Measurements from ENCODE around the gene PALD1.

Gene PALD1

GRCh38 chr10:70513848-70514309 lies 35.3 kb downstream of the PALD1 start:
- Histone ChIP-seq H3K9ac (ENCODE audit: low read depth, low read length) (no peak overlapping the region), H3K4me3 (ENCODE audit: low read length) (no peak overlapping the region), H3K4me2 (ENCODE audit: low read length) (no peak overlapping the region), H3K9me3 (replicated peaks; ENCODE audit: low read length) (no peaks in the 10 kb centered on the region), H3K4me1 (ENCODE audit: control insufficient read depth, insufficient read depth, low read length) (peaks cover 7% of the 10 kb centered on the region), H3K27me3 (ENCODE audit: control insufficient read depth, insufficient read depth, low read length) (peaks cover 29% of the 10 kb centered on the region), H3K36me3 (ENCODE audit: insufficient read depth, low read length) (no peaks in the 10 kb centered on the region)

GRCh38 chr10:70514591-70514990 lies 36.0 kb downstream of the PALD1 start:
- H3K27me3 ChIP-seq (ENCODE audit: control insufficient read depth, insufficient read depth, low read length): peaks cover 28% of the 10 kb centered on the region
- H3K4me2 ChIP-seq (ENCODE audit: low read length): no peak overlapping the region
- no peak overlapping the region for H3K9ac ChIP-seq (ENCODE audit: low read depth, low read length)
- H3K36me3 ChIP-seq (ENCODE audit: insufficient read depth, low read length): no peaks in the 10 kb centered on the region
- H3K4me3 ChIP-seq (ENCODE audit: low read length): no peak overlapping the region
- peaks cover under 1% of the 10 kb centered on the region for H3K4me1 ChIP-seq (ENCODE audit: control insufficient read depth, insufficient read depth, low read length)
- no peaks in the 10 kb centered on the region for H3K9me3 ChIP-seq (replicated peaks; ENCODE audit: low read length)

GRCh38 chr10:70515035-70515667 lies 36.6 kb downstream of the PALD1 start:
- no peak overlapping the region for H3K4me3 ChIP-seq (ENCODE audit: low read length)
- no peaks in the 10 kb centered on the region for H3K9me3 ChIP-seq (replicated peaks; ENCODE audit: low read length)
- no peak overlapping the region for H3K9ac ChIP-seq (ENCODE audit: low read depth, low read length)
- H3K36me3 ChIP-seq (ENCODE audit: insufficient read depth, low read length): no peaks in the 10 kb centered on the region
- H3K4me1 ChIP-seq (ENCODE audit: control insufficient read depth, insufficient read depth, low read length): no peaks in the 10 kb centered on the region
- H3K27me3 ChIP-seq (ENCODE audit: control insufficient read depth, insufficient read depth, low read length): peaks cover 23% of the 10 kb centered on the region
- no peak overlapping the region for H3K4me2 ChIP-seq (ENCODE audit: low read length)

- no peak overlapping the region for H3K4me3 ChIP-seq (ENCODE audit: low read length)
- H3K9me3 ChIP-seq (replicated peaks; ENCODE audit: low read length): no peaks in the 10 kb centered on the region
- no peaks in the 10 kb centered on the region for H3K4me1 ChIP-seq (ENCODE audit: control insufficient read depth, insufficient read depth, low read length)
- no peak overlapping the region for H3K9ac ChIP-seq (ENCODE audit: low read depth, low read length)
- H3K27me3 ChIP-seq (ENCODE audit: control insufficient read depth, insufficient read depth, low read length): peaks cover 20% of the 10 kb centered on the region
- no peaks in the 10 kb centered on the region for H3K36me3 ChIP-seq (ENCODE audit: insufficient read depth, low read length)
- H3K4me2 ChIP-seq (ENCODE audit: low read length): peak overlapping the region; percentile 15
These were observed 40.1 kb downstream of the PALD1 start for GRCh38 chr10:70518695-70519094.

GRCh38 chr10:70523057-70523456 lies 44.5 kb downstream of the PALD1 start:
- no peak overlapping the region for H3K4me2 ChIP-seq (ENCODE audit: low read length)
- no peaks in the 10 kb centered on the region for H3K36me3 ChIP-seq (ENCODE audit: insufficient read depth, low read length)
- no peak overlapping the region for H3K9ac ChIP-seq (ENCODE audit: low read depth, low read length)
- peaks cover 3% of the 10 kb centered on the region for H3K27me3 ChIP-seq (ENCODE audit: control insufficient read depth, insufficient read depth, low read length)
- H3K4me1 ChIP-seq (ENCODE audit: control insufficient read depth, insufficient read depth, low read length): no peaks in the 10 kb centered on the region
- no peak overlapping the region for H3K4me3 ChIP-seq (ENCODE audit: low read length)
- H3K9me3 ChIP-seq (replicated peaks; ENCODE audit: low read length): no peaks in the 10 kb centered on the region

GRCh38 chr10:70523549-70523948 lies 45.0 kb downstream of the PALD1 start:
- Histone ChIP-seq H3K9me3 (replicated peaks; ENCODE audit: low read length) (no peaks in the 10 kb centered on the region), H3K27me3 (ENCODE audit: control insufficient read depth, insufficient read depth, low read length) (peaks cover 3% of the 10 kb centered on the region), H3K9ac (ENCODE audit: low read depth, low read length) (no peak overlapping the region), H3K4me2 (ENCODE audit: low read length) (no peak overlapping the region), H3K4me3 (ENCODE audit: low read length) (no peak overlapping the region), H3K4me1 (ENCODE audit: control insufficient read depth, insufficient read depth, low read length) (no peaks in the 10 kb centered on the region), H3K36me3 (ENCODE audit: insufficient read depth, low read length) (no peaks in the 10 kb centered on the region)

- H3K27me3 ChIP-seq (ENCODE audit: control insufficient read depth, insufficient read depth, low read length): no peaks in the 10 kb centered on the region
- H3K4me3 ChIP-seq (ENCODE audit: low read length): no peak overlapping the region
- H3K36me3 ChIP-seq (ENCODE audit: insufficient read depth, low read length): no peaks in the 10 kb centered on the region
- H3K9ac ChIP-seq (ENCODE audit: low read depth, low read length): no peak overlapping the region
- no peaks in the 10 kb centered on the region for H3K9me3 ChIP-seq (replicated peaks; ENCODE audit: low read length)
- H3K4me1 ChIP-seq (ENCODE audit: control insufficient read depth, insufficient read depth, low read length): no peaks in the 10 kb centered on the region
- no peak overlapping the region for H3K4me2 ChIP-seq (ENCODE audit: low read length)
These were observed 49.7 kb downstream of the PALD1 start for GRCh38 chr10:70528314-70528713.

GRCh38 chr10:70528741-70529362 lies 50.3 kb downstream of the PALD1 start:
- Histone ChIP-seq H3K36me3 (ENCODE audit: insufficient read depth, low read length) (no peaks in the 10 kb centered on the region), H3K4me2 (ENCODE audit: low read length) (no peak overlapping the region), H3K4me3 (ENCODE audit: low read length) (no peak overlapping the region), H3K27me3 (ENCODE audit: control insufficient read depth, insufficient read depth, low read length) (no peaks in the 10 kb centered on the region), H3K9me3 (replicated peaks; ENCODE audit: low read length) (no peaks in the 10 kb centered on the region), H3K4me1 (ENCODE audit: control insufficient read depth, insufficient read depth, low read length) (no peaks in the 10 kb centered on the region), H3K9ac (ENCODE audit: low read depth, low read length) (no peak overlapping the region)

- Histone ChIP-seq H3K4me3 (ENCODE audit: low read length) (no peak overlapping the region), H3K9me3 (replicated peaks; ENCODE audit: low read length) (no peaks in the 10 kb centered on the region), H3K4me1 (ENCODE audit: control insufficient read depth, insufficient read depth, low read length) (no peaks in the 10 kb centered on the region), H3K9ac (ENCODE audit: low read depth, low read length) (no peak overlapping the region), H3K4me2 (ENCODE audit: low read length) (no peak overlapping the region), H3K27me3 (ENCODE audit: control insufficient read depth, insufficient read depth, low read length) (no peaks in the 10 kb centered on the region), H3K36me3 (ENCODE audit: insufficient read depth, low read length) (no peaks in the 10 kb centered on the region)
These were observed 51.3 kb downstream of the PALD1 start for GRCh38 chr10:70529848-70530247.

GRCh38 chr10:70530315-70530714 lies 51.7 kb downstream of the PALD1 start:
- H3K4me1 ChIP-seq (ENCODE audit: control insufficient read depth, insufficient read depth, low read length): no peaks in the 10 kb centered on the region
- H3K36me3 ChIP-seq (ENCODE audit: insufficient read depth, low read length): no peaks in the 10 kb centered on the region
- H3K9ac ChIP-seq (ENCODE audit: low read depth, low read length): no peak overlapping the region
- no peak overlapping the region for H3K4me2 ChIP-seq (ENCODE audit: low read length)
- H3K9me3 ChIP-seq (replicated peaks; ENCODE audit: low read length): no peaks in the 10 kb centered on the region
- H3K4me3 ChIP-seq (ENCODE audit: low read length): no peak overlapping the region
- no peaks in the 10 kb centered on the region for H3K27me3 ChIP-seq (ENCODE audit: control insufficient read depth, insufficient read depth, low read length)

GRCh38 chr10:70532554-70533188 lies 54.1 kb downstream of the PALD1 start:
- H3K4me1 ChIP-seq (ENCODE audit: control insufficient read depth, insufficient read depth, low read length): no peaks in the 10 kb centered on the region
- H3K4me3 ChIP-seq (ENCODE audit: low read length): no peak overlapping the region
- no peak overlapping the region for H3K4me2 ChIP-seq (ENCODE audit: low read length)
- no peak overlapping the region for H3K9ac ChIP-seq (ENCODE audit: low read depth, low read length)
- H3K27me3 ChIP-seq (ENCODE audit: control insufficient read depth, insufficient read depth, low read length): peaks cover 18% of the 10 kb centered on the region
- no peaks in the 10 kb centered on the region for H3K36me3 ChIP-seq (ENCODE audit: insufficient read depth, low read length)
- no peaks in the 10 kb centered on the region for H3K9me3 ChIP-seq (replicated peaks; ENCODE audit: low read length)

GRCh38 chr10:70533189-70533558 lies 54.6 kb downstream of the PALD1 start:
- no peak overlapping the region for H3K4me3 ChIP-seq (ENCODE audit: low read length)
- no peaks in the 10 kb centered on the region for H3K36me3 ChIP-seq (ENCODE audit: insufficient read depth, low read length)
- H3K4me2 ChIP-seq (ENCODE audit: low read length): no peak overlapping the region
- H3K9me3 ChIP-seq (replicated peaks; ENCODE audit: low read length): no peaks in the 10 kb centered on the region
- H3K9ac ChIP-seq (ENCODE audit: low read depth, low read length): no peak overlapping the region
- H3K27me3 ChIP-seq (ENCODE audit: control insufficient read depth, insufficient read depth, low read length): peaks cover 18% of the 10 kb centered on the region
- no peaks in the 10 kb centered on the region for H3K4me1 ChIP-seq (ENCODE audit: control insufficient read depth, insufficient read depth, low read length)
